22Rv1 (cell line): Measurements from ENCODE around the gene GALNT7.
"Not testable (repeated sequence)": the region's sequence is repeated elsewhere in the genome, so short reads cannot be mapped to it uniquely, and the experiment has no call there.

Experiments used
- H3K27ac ChIP-seq: fragments of 450-650 bp; 2 replicates; pipeline ENCODE4 v1.5.1; 2017
- ZFX ChIP-seq: fragments of 450-650 bp; IDR thresholded peaks from 2 replicates; pipeline ENCODE4 v1.6.1; 2017; ENCODE audit warnings: antibody characterized with exemption, borderline replicate concordance
- TF ChIP-seq, protein P1 (sequence below): fragments of 450-650 bp; IDR thresholded peaks from 2 replicates; pipeline ENCODE4 v1.5.1; 2017; ENCODE audit warnings: mild to moderate bottlenecking

The GALNT7 gene, protein sequence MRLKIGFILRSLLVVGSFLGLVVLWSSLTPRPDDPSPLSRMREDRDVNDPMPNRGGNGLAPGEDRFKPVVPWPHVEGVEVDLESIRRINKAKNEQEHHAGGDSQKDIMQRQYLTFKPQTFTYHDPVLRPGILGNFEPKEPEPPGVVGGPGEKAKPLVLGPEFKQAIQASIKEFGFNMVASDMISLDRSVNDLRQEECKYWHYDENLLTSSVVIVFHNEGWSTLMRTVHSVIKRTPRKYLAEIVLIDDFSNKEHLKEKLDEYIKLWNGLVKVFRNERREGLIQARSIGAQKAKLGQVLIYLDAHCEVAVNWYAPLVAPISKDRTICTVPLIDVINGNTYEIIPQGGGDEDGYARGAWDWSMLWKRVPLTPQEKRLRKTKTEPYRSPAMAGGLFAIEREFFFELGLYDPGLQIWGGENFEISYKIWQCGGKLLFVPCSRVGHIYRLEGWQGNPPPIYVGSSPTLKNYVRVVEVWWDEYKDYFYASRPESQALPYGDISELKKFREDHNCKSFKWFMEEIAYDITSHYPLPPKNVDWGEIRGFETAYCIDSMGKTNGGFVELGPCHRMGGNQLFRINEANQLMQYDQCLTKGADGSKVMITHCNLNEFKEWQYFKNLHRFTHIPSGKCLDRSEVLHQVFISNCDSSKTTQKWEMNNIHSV

DNA sequence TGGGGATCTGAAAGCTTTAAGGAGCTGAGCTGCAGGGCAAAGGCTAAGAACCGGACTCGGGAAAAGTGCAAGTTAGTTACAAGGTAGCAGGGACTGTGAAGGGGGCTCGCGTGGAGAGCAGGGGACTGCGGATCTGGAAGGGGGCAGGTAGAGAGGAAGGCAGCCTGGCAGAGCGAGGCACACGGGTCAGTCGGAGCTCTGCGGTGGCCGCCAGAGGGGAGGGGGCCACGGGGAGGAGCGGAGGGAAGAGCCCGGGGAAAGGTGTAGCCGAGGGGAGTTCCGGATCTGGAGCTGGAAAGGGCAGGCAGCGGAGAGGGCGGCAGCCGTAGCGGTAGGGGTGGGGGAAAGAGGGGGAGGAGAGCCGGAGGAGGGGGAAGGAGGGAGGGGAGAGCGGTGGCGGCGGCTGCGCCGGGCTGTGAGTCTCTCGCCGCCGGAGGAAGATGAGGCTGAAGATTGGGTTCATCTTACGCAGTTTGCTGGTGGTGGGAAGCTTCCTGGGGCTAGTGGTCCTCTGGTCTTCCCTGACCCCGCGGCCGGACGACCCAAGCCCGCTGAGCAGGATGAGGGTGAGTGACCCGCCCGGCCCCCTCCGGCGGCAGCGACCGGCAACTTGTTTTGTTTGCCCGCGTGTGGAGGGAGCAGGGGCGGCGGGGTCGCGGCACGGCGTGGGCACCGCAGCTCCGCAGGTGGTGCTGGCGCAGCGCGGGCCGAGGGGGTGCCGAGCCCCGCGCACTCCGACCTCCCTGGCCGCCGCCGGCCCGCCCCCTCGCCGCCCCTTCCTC is at the start of gene GALNT7:
Gene GALNT7, plus strand, starts transcription at position 416 of the 782 bp plus-strand sequence. Its CDS starts 25 bp downstream, at position 441.
- H3K27ac ChIP-seq, result peak within 1 kb of the TSS; percentile 97
- TF ChIP-seq, protein P1, sequence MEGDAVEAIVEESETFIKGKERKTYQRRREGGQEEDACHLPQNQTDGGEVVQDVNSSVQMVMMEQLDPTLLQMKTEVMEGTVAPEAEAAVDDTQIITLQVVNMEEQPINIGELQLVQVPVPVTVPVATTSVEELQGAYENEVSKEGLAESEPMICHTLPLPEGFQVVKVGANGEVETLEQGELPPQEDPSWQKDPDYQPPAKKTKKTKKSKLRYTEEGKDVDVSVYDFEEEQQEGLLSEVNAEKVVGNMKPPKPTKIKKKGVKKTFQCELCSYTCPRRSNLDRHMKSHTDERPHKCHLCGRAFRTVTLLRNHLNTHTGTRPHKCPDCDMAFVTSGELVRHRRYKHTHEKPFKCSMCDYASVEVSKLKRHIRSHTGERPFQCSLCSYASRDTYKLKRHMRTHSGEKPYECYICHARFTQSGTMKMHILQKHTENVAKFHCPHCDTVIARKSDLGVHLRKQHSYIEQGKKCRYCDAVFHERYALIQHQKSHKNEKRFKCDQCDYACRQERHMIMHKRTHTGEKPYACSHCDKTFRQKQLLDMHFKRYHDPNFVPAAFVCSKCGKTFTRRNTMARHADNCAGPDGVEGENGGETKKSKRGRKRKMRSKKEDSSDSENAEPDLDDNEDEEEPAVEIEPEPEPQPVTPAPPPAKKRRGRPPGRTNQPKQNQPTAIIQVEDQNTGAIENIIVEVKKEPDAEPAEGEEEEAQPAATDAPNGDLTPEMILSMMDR, result no peak
- no peak for TF ChIP-seq ZFX

DNA sequence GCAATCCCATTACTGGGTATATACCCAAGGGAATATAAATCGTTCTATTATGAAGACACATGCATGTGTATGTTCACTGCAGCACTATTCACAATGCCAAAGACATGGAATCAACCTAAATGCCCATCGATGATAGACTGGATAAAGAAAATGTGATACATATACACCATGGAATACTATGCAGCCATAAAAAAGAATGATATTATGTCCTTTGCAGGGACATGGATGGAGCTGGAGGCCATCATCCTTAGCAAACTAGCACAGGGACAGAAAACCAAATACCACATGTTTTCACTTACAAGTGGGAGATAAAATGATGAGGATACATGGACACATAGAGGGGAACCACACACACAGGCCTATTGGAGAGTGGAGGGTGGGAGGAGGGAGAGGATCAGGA is 49.8 kb upstream of the GALNT7 start:
- not testable (repeated sequence) for H3K27ac ChIP-seq

DNA sequence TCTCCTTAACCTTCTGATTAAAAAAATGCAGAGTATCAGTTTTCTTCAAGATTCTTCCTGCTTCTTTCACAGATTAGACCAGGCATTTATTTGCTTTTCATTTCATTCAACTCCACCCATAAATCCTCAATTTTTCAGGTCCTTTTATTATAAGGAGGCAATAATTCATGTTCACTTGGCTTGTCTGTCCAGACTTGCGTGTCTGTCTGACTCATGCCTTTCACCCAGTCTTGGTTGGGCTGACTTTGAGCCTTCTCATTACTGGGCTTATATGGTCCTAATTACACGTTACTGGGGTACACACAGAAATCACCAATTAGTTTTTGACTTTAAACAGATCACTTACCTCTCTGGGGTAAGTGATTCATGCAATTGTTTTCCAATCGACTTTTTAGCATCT is 48.8 kb upstream of the GALNT7 start:
- TF ChIP-seq, protein P1, result no peak
- no peak for TF ChIP-seq ZFX
- H3K27ac ChIP-seq, result no peak overlapping the region

DNA sequence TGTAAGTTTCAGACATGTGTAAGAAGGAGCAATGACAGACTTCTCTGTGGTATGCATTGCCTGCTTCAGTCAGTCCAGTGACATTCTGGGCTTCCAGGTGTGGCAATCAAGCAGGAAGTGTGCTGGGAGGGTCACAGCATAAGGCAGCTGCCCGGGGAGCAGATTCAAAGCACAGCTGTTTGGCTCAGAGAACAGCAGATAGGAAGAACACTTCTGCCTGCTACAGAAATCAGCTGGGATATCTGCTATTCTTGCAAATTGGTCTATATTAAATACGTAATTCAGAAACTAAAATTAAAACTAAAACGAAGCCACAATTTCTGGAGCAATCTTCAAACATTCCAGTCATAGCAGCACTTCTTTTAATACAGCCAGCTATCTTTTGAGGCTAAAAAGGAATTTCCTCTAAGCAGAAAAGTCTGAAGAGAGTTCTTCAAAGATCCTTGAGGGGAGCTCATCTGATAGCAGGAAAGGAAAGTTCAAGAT is 47.5 kb upstream of the GALNT7 start:
- no peak overlapping the region for H3K27ac ChIP-seq
- TF ChIP-seq ZFX, result no peak
- TF ChIP-seq, protein P1, result no peak

DNA sequence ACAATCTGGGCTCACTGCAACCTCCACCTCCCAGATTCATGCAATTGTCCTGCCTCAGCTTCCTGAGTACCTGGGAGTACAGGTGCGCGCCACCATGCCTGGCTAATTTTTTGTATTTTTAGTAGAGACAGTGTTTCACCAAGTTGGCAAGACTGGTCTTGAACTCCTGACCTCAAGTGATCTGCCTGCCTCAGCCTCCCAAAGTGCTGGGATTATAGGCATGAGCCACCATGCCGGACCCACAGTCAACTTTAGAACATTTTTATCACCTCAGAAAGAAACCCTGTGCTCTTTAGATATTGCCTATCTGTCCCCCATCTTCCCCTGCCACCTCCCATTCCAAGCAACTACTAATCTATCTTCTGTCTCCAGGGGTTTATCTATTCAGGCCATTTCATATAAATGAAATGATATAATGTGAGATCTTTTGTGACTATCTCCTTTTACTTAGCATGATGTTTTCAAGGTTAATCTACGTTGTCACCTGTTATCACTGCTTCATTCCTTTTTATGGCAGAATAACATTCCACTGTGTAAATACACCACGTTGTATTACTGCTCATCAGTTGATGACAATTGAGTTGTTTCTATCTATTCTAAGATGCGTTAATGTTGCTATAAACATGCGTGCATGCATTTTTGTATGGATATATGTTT is 44.3 kb upstream of the GALNT7 start:
- no peak for TF ChIP-seq ZFX
- TF ChIP-seq, protein P1, result no peak
- no peak overlapping the region for H3K27ac ChIP-seq

DNA sequence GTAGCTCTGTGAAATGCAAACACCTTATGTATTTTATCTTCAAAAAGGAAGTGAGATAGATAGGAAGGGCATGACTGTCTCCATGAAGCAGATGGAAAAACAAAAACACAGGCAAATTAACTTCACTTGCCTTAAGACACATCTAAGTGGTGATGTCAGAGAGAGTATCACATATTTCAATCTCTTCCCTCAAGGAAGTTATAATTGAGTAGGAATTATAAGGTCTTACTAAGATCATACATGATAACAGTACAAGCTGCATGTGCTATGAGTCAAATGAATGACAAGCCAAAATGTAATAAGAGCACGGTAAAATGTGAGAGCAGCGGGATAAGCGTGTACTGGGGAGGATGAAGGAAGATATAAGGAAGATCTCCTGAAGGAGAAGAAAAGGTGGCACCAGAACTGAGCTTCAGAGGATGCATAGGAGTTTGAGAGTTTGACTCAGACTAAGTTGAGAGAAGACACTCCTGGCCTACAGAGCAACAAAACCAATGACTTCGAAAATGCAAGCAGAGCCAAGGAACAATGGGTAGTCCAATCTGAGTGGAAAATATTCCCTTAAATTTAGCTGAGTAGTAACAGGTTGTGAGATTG is 43.3 kb upstream of the GALNT7 start:
- no peak for TF ChIP-seq ZFX
- TF ChIP-seq, protein P1, result no peak
- no peak overlapping the region for H3K27ac ChIP-seq
